ENCODE data around the gene IER3.
A peak's percentile ranks its signal among the peaks of the same experiment; 100 is the strongest.

GRCh38 chr6:30744054-30744805, at the start of gene IER3:
- peak; percentile 88 for TF ChIP-seq REST (IDR thresholded peaks at IDR 0.05)
- peak; percentile 24 for TF ChIP-seq MAX (IDR thresholded peaks at IDR 0.05)
- peak; percentile 36 for TF ChIP-seq CTCF (IDR thresholded peaks at IDR 0.05; ENCODE audit: low read depth, low read length, missing input control)
- TF ChIP-seq ZBTB33 (IDR thresholded peaks at IDR 0.05): no peak
- TF ChIP-seq RXRA (IDR thresholded peaks at IDR 0.05): peak in 1 of 2 donors; percentile 48
- TF ChIP-seq FOXA2 (IDR thresholded peaks at IDR 0.05): no peak
- no peak for TF ChIP-seq GABPA (IDR thresholded peaks at IDR 0.05 in 1 of 2, conservative IDR thresholded peaks at IDR 0.05 in 1 of 2)
- TF ChIP-seq FOXA1 (IDR thresholded peaks at IDR 0.05): no peak
- TF ChIP-seq RAD21 (IDR thresholded peaks at IDR 0.05): peak; percentile 53 to 61
- TF ChIP-seq ATF3 (IDR thresholded peaks at IDR 0.05): no peak

Measured in liver (tissue), 3 donors.